IPS-18a (cell line): ENCODE results near the gene GABRB1.
A peak's percentile ranks its signal among the peaks of the same experiment; 100 is the strongest.

ENCODE experiments used
- H3K27ac ChIP-seq: one replicate; pipeline ENCODE4 v1.5.1; 2013; ENCODE audit warnings: low read length
- H3K27me3 ChIP-seq: one replicate; pipeline ENCODE4 v1.6.1; 2013; ENCODE audit warnings: mild to moderate bottlenecking, low read length; ENCODE audit not compliant: control insufficient read depth, insufficient read depth
- H3K36me3 ChIP-seq: one replicate; pipeline ENCODE4 v1.6.1; 2013; ENCODE audit warnings: low read depth, low read length; ENCODE audit not compliant: control insufficient read depth
- H3K4me1 ChIP-seq: one replicate; pipeline ENCODE4 v1.6.1; 2013; ENCODE audit warnings: low read depth, low read length; ENCODE audit not compliant: control insufficient read depth
- H3K4me3 ChIP-seq: one replicate; pipeline ENCODE4 v1.5.1; 2013; ENCODE audit warnings: low read length
- H3K9ac ChIP-seq: one replicate; pipeline ENCODE4 v1.6.1; 2013; ENCODE audit warnings: mild to moderate bottlenecking, low read length, moderate library complexity
- H3K9me3 ChIP-seq: one replicate; pipeline ENCODE4 v1.6.1; 2013; ENCODE audit warnings: low read depth, low read length; ENCODE audit not compliant: control insufficient read depth

GABRB1 gene

DNA sequence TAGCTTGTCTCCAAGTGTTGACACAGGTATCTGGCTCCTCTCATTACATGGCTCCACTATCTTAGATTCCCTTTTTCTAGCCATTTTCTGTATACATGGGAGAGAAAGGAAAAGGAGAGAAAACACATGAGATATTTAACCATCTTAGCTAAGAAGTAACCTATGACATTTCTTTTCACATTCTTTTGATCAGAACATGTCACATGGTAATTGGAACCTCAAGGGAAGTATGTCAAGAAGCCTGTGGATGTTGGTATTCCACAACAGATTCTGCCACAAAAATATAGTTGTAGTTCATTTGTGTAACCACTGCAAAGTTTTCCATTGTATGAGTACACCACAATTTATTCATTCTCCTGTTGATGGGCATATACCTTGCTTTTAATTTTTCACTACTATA is 18.7 kb upstream of the GABRB1 start:
- H3K9ac ChIP-seq = no peak overlapping the region
- H3K27ac ChIP-seq = no peak overlapping the region
- no peaks in the 10 kb centered on the region for H3K9me3 ChIP-seq
- no peaks in the 10 kb centered on the region for H3K36me3 ChIP-seq
- no peak overlapping the region for H3K4me3 ChIP-seq
- H3K4me1 ChIP-seq = no peaks in the 10 kb centered on the region
- H3K27me3 ChIP-seq = no peaks in the 10 kb centered on the region

DNA sequence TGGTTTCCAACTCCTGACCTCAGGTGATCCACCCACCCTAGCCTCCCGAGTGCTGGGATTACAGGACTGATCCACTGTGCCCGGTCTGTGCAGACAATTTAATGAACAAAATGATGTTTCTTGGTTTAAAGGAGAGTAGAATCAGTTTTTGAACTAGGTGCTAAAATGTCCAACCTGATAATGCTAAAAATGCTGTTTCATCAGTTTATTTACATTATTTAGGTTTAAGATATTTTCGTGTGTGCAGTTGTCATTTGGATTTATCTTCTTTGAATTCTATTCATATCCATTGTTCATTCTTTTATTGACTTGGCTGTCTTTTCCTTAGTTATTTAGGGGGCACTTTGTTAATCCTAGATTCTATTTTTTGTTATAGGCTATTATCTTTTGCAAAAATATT is 18.0 kb upstream of the GABRB1 start:
- H3K27me3 ChIP-seq = no peaks in the 10 kb centered on the region
- H3K27ac ChIP-seq = no peak overlapping the region
- H3K9me3 ChIP-seq = no peaks in the 10 kb centered on the region
- no peaks in the 10 kb centered on the region for H3K4me1 ChIP-seq
- no peak overlapping the region for H3K4me3 ChIP-seq
- no peak overlapping the region for H3K9ac ChIP-seq
- no peaks in the 10 kb centered on the region for H3K36me3 ChIP-seq

DNA sequence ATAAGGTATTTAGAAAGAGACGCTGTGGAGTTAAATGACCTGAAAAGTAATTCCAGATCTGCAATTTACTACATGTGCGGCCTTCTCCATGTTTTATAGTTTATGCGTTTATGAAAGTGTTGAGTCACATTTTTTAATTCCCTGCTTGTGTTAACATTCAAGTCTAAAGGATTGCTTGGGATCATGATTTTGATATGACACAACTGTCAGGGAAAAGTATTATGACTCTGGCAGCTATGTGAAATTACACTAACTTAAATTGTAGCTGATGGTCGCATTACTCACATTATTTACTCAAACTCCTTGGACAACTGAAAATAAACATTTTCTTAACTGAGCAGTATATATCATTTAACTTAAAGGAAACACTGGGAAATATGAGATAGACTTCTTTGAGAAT is 14.3 kb upstream of the GABRB1 start:
- no peak overlapping the region for H3K4me3 ChIP-seq
- no peak overlapping the region for H3K27ac ChIP-seq
- H3K9ac ChIP-seq = no peak overlapping the region
- H3K4me1 ChIP-seq = no peaks in the 10 kb centered on the region
- no peaks in the 10 kb centered on the region for H3K9me3 ChIP-seq
- no peaks in the 10 kb centered on the region for H3K27me3 ChIP-seq
- H3K36me3 ChIP-seq = no peaks in the 10 kb centered on the region

DNA sequence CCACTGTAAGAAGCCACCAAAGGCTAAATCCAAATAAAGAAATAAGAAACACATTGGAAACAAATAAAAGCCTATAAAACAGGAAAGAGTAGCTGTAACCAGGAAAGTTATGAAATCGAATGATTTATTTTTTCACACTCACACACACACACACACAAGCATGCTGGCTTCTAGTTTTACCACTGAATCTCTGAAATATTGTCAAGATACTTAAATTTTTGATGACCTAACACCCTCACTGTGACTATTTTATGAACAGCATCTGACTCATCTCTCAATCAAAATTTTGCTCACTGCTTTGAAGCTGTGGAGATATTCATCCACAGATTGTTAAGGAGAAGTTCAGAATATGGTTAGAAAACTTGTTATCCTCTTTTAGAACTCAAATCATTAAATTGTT is 13.9 kb upstream of the GABRB1 start:
- no peak overlapping the region for H3K4me3 ChIP-seq
- H3K4me1 ChIP-seq = no peaks in the 10 kb centered on the region
- no peaks in the 10 kb centered on the region for H3K36me3 ChIP-seq
- no peak overlapping the region for H3K27ac ChIP-seq
- H3K9me3 ChIP-seq = no peaks in the 10 kb centered on the region
- no peaks in the 10 kb centered on the region for H3K27me3 ChIP-seq
- no peak overlapping the region for H3K9ac ChIP-seq

DNA sequence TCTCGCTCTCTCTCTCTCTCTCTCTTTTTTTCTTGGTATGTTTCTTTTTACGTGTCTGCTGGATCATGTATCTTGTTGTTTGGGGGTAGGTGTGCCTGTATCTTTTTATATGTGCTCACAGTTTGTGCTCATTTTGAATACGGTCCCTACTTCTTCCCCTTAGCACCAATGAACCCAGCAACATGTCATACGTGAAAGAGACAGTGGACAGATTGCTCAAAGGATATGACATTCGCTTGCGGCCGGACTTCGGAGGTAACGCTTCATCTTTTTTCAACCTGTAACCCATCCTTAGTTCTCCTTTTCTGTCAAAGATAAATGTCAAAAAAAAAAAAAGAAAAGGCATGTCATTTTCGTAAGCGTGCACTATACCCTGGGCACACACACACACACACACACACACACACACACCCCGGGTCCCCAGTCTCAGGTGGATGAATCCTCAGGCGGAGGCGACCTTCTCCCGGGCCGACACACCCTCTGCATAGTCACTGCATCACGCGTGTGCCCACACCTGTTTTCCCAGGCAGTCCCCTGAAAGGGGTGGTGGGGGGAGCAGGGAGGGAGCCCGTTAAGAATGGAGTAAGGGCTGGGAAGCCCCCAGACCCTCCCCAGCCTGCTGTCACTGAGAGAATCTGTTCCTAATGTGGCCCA is 511 bp downstream of the GABRB1 start:
- Histone ChIP-seq H3K36me3 (no peaks in the 10 kb centered on the region), H3K4me3 (peak overlapping the region; percentile 96), H3K4me1 (peaks cover 5% of the 10 kb centered on the region), H3K9me3 (no peaks in the 10 kb centered on the region), H3K27me3 (peaks cover 19% of the 10 kb centered on the region), H3K9ac (no peak overlapping the region), H3K27ac (no peak overlapping the region)

DNA sequence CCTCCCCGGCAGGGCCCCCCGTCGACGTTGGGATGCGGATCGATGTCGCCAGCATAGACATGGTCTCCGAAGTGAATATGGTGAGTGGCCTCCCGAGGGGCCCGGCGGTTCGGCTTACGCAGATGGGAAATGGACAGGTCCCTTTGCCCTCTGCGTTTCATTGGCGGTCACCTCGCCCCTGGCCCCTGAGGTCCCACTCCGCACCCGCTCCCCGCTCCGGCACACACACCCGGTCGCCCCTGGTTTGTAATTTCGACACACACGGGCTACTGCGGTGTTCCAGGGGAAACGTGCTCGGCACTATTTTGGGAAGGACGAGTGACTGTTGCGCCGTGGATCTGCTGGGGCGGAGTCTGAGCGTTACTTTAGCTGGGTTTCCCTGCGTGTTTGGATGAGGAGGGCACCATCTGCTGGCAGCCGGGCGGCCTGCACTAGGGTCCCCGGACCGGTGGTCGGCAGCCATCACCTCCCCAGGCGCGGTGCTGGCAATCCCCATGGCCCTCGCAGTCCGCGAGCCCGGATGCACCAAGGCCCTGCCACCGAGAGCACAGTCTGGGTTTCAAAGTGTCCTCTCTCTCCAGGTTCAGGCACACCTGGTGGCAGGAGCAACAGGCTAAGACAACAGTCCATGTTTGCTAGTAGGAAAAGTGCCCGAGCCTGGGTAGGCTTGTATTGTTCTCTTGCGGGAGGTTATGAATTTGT is 1.2 kb downstream of the GABRB1 start:
- Histone ChIP-seq H3K4me3 (peak overlapping the region; percentile 96), H3K9me3 (no peaks in the 10 kb centered on the region), H3K27me3 (peaks cover 19% of the 10 kb centered on the region), H3K27ac (no peak overlapping the region), H3K9ac (no peak overlapping the region), H3K4me1 (peaks cover 5% of the 10 kb centered on the region), H3K36me3 (no peaks in the 10 kb centered on the region)

DNA sequence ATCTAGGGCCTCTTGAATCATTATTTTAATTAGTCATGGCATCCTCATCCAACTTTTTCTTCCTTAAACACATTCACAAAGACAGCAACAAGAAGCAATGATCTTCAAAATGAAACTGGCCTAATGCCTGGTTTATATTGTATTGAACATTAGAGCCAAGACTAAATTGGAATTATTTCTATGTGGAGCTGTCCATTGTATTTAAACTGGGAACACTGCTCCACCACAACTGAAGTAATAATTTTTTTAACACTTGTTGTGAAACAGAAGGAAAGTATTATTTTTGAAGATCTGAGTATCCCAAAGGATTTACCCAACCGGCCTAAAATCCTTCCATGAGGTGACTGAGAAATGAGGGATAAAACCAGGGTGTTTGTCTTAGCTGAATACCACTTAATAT is 6.9 kb downstream of the GABRB1 start:
- Histone ChIP-seq H3K27ac (no peak overlapping the region), H3K4me3 (no peak overlapping the region), H3K27me3 (peaks cover 3% of the 10 kb centered on the region), H3K36me3 (no peaks in the 10 kb centered on the region), H3K9me3 (no peaks in the 10 kb centered on the region), H3K4me1 (no peaks in the 10 kb centered on the region), H3K9ac (no peak overlapping the region)

DNA sequence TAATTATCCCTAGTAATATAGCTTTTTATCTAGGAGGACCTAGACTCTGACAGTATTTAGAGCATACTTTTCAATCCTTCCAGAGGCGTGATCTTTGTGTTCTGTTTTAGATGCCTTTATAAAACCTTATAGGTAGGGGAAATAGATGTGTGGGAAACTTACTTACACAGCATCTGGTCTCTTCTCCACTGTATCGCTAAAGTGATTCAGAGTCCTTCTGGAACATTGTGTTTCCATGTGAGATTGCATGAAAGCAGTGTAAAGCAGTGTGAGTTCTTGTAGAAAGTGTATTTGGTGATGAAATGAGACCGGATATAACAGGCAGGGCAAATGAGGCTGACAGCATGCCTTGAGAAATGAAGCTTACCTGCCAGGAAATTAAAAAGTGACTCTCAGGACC is 9.5 kb downstream of the GABRB1 start:
- no peak overlapping the region for H3K4me3 ChIP-seq
- H3K36me3 ChIP-seq = no peaks in the 10 kb centered on the region
- no peak overlapping the region for H3K9ac ChIP-seq
- H3K9me3 ChIP-seq = no peaks in the 10 kb centered on the region
- H3K4me1 ChIP-seq = no peaks in the 10 kb centered on the region
- H3K27ac ChIP-seq = no peak overlapping the region
- no peaks in the 10 kb centered on the region for H3K27me3 ChIP-seq

DNA sequence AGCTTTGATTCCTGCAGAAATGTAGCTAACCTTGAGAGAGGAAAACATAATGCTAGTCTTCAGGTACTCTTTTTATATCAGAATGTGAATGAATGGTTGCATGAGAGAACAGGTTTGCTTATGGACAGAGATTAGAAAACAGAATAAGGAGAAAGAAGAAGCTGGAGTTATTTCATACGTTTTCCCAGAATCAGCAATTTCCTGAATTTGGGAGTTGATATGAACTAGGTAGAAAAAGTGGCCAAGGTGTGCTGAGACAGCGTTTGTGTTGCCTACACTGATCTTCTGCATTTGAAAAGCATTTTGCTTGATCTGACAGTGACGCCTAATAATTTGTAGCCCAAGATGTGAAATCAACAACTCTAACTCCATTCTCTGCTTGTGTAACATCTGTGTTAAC is 12.5 kb downstream of the GABRB1 start:
- H3K36me3 ChIP-seq = no peaks in the 10 kb centered on the region
- no peaks in the 10 kb centered on the region for H3K4me1 ChIP-seq
- no peak overlapping the region for H3K9ac ChIP-seq
- no peaks in the 10 kb centered on the region for H3K27me3 ChIP-seq
- no peak overlapping the region for H3K4me3 ChIP-seq
- H3K27ac ChIP-seq = no peak overlapping the region
- H3K9me3 ChIP-seq = no peaks in the 10 kb centered on the region

DNA sequence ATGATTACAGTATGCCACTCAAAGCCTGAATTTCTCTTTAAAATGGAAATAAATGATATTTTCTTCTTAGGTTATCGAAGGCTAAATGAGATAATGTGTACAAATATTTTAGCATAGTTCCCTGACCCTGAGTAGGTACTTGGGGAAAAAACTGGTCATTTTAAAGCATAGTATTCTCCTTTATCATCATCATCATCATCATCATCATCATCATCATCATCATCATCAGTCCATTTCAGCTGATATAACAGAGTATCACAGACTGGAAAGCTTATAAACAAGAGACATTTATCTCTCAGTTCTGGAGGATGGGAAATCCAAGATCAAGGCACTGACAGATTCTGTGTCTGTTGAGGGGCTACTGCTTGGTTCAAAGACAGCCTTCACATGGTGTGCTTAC is 13.9 kb downstream of the GABRB1 start:
- H3K27ac ChIP-seq = no peak overlapping the region

DNA sequence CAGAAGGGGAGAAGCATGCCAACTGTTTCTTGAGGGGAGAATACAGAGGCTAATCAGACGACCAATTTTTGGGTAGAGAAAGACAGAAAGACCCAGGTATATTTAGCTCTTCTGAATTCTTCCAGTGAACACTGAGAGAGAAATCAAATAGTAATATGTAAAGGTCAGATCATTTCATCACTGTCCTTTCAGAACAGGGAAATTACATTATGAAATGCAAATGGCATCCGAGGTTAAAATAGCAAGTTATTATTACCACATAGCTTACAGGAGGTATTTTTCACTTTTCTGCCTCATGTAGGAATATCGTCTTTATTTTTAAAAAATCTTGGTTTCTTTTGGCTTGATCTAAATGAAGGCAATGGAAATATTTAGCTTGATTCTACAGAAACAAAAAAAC is 18.0 kb downstream of the GABRB1 start:
- H3K9ac ChIP-seq = no peak overlapping the region
- H3K4me1 ChIP-seq = peaks cover 7% of the 10 kb centered on the region
- H3K36me3 ChIP-seq = no peaks in the 10 kb centered on the region
- H3K27ac ChIP-seq = no peak overlapping the region
- H3K4me3 ChIP-seq = no peak overlapping the region
- no peaks in the 10 kb centered on the region for H3K9me3 ChIP-seq
- no peaks in the 10 kb centered on the region for H3K27me3 ChIP-seq

More for the DNA sequence above, 13.9 kb downstream of the GABRB1 start:
- Histone ChIP-seq H3K4me3 (no peak overlapping the region), H3K4me1 (no peaks in the 10 kb centered on the region), H3K27me3 (no peaks in the 10 kb centered on the region), H3K36me3 (no peaks in the 10 kb centered on the region), H3K9ac (no peak overlapping the region), H3K9me3 (no peaks in the 10 kb centered on the region)
